Effector memory CD8-positive, alpha-beta T cell (primary cell): ENCODE measurements around the gene ECHS1.

ENCODE experiments used
- ATAC-seq: fragments of 150-1000 bp; cut with Tn5 transposase; replicated peaks from 2 replicates; pipeline ENCODE4 v1.10.0; 2021; ENCODE audit warnings: mild to moderate bottlenecking, moderate library complexity
- DNase-seq, 3 experiments: peaks; one replicate each; pipeline ENCODE4 v3.0.0; 2021
- H3K27ac Mint-ChIP-seq, 2 donors: one replicate each; pipeline ENCODE4 v1.8.0; 2022; ENCODE audit warnings: mild to moderate bottlenecking in 2 of 2, mixed read lengths in 2 of 2, moderate library complexity in 2 of 2
- H3K27me3 Mint-ChIP-seq, 2 donors: one replicate each; pipeline ENCODE4 v1.8.0; 2022; ENCODE audit warnings: mixed read lengths in 2 of 2
- H3K36me3 Mint-ChIP-seq: one replicate; pipeline ENCODE4 v1.8.0; 2022; ENCODE audit warnings: mild to moderate bottlenecking, moderate library complexity, mixed read lengths; ENCODE audit not compliant: insufficient read depth
- H3K4me1 Mint-ChIP-seq, 2 donors: one replicate each; pipeline ENCODE4 v1.8.0; 2022; ENCODE audit warnings: low read depth in 2 of 2, mixed read lengths in 2 of 2
- H3K4me3 Mint-ChIP-seq, 2 donors: one replicate each; pipeline ENCODE4 v1.8.0; 2022; ENCODE audit warnings: mild to moderate bottlenecking in 2 of 2, mixed read lengths in 2 of 2, moderate library complexity in 2 of 2
- H3K9me3 Mint-ChIP-seq, 2 donors: one replicate each; pipeline ENCODE4 v1.8.0; 2022; ENCODE audit warnings: mixed read lengths in 2 of 2

ECHS1 gene

DNA sequence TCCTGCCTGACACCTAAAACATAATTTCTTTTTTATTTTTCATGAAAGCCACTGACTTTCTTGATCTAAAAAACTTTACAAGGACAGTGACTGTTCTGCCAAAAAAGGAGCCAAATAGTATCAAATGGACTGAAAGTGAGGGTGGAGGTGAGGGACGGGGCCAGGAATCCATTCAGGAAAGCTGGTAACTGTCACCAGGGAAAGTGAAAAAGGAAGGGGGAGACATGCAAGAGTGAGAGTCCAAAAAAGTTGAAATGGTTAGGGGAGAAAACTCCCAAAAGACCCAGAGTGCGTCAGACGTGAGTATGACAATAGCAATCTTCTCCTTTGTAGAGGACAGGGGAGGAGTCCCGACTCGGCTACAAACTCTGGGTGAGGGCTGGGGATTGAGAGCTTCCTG is 28.9 kb downstream of the ECHS1 start:
- ATAC-seq (no peak), DNase-seq (no peak)
- no peaks in the 10 kb centered on the region for H3K36me3 Mint-ChIP-seq
- no peak overlapping the region for H3K27ac Mint-ChIP-seq
- H3K27me3 Mint-ChIP-seq: peaks cover 39 to 57% of the 10 kb centered on the region in 2 donors
- no peaks in the 10 kb centered on the region for H3K9me3 Mint-ChIP-seq
- peaks cover 0 to 2% of the 10 kb centered on the region in 2 donors for H3K4me1 Mint-ChIP-seq
- no peak overlapping the region for H3K4me3 Mint-ChIP-seq

- DNase-seq: no peak
- no peak for ATAC-seq
- no peak overlapping the region for H3K4me3 Mint-ChIP-seq
Observed at GRCh38 chr10:133343558-133343957, 29.6 kb downstream of the ECHS1 start.

DNA sequence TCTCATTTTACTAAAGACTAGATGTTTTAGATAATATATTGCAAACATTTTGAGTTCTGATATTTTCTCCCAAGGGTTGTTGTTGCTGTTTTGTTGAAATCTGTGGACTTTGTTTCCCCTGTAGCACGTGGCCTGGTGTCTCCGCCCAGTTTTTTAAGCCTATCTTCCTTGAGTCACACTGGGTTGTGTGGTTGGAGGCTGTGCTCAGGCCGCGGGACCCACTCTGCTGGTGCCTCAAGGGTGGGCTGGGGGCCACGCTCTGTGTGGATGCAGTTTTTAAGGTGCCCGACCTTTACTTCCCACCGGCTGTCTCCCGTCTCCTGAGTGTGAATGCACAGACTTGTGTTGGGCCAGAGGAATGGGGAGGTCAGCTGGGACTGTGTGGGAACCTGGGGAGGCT is 30.2 kb downstream of the ECHS1 start:
- H3K27ac Mint-ChIP-seq: no peak overlapping the region
- H3K9me3 Mint-ChIP-seq: no peaks in the 10 kb centered on the region
- H3K4me1 Mint-ChIP-seq: no peaks in the 10 kb centered on the region
- ATAC-seq (no peak), DNase-seq (no peak)
- no peaks in the 10 kb centered on the region for H3K36me3 Mint-ChIP-seq
- H3K27me3 Mint-ChIP-seq: peaks cover 34 to 50% of the 10 kb centered on the region in 2 donors
- no peak overlapping the region for H3K4me3 Mint-ChIP-seq

More at GRCh38 chr10:133343558-133343957, 29.6 kb downstream of the ECHS1 start:
- no peaks in the 10 kb centered on the region for H3K36me3 Mint-ChIP-seq
- peaks cover 34 to 50% of the 10 kb centered on the region in 2 donors for H3K27me3 Mint-ChIP-seq
- H3K9me3 Mint-ChIP-seq: no peaks in the 10 kb centered on the region
- no peaks in the 10 kb centered on the region for H3K4me1 Mint-ChIP-seq
- H3K27ac Mint-ChIP-seq: no peak overlapping the region

DNA sequence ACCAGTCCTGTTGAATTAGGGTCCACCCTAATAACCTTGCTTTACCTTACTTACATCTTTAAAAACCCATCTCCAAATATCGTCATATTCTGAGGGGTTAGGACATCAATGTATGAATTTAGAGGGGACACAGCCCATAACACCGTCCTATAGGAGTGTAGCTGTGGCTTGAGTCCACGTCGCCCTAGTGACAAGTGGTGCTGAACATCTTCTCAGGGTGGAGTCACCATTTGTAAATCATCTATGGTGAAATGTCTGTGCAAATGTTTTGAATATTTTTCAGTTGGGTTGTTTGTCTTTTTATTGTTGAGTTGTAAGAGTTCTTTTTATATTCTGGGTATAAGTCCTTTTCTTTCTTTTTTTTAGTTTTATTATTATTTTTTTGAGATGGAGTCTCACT is 31.2 kb downstream of the ECHS1 start:
- Mint-ChIP-seq H3K27ac (no peak overlapping the region), H3K36me3 (no peaks in the 10 kb centered on the region), H3K27me3 (peaks cover 34 to 50% of the 10 kb centered on the region in 2 donors), H3K9me3 (no peaks in the 10 kb centered on the region), H3K4me1 (no peaks in the 10 kb centered on the region), H3K4me3 (no peak overlapping the region)
- DNase-seq (no peak), ATAC-seq (no peak)

DNA sequence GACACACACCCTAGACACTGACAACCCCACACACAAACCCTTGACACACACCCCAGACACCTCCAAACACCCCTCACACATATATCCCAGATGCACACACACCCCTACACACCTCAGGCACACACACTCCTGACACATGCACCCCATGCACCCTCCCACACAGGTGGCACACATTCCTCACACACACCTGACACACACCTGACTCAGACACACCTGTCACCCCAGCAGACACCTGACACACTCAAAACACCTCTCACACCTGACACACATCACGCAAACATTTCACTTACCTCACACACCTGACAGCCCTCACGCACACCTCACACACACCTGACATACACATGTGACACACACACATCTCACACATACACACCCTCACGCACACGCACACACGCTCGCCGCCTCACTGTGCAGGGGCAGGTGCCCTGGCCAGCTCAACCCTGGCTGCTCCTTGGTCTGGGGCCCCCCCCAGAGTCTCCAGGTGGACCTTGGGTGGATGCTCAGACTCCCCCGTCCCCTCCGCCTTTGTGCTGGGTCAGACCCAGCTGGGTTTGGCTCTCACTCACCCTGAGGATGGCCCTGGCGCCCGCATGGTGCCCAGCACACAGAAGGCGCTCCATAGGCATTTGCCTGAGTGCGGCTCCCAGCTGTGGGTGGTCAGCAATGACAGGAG is 33.3 kb downstream of the ECHS1 start:
- Mint-ChIP-seq H3K36me3 (peaks cover 8% of the 10 kb centered on the region), H3K27me3 (peaks cover 14 to 29% of the 10 kb centered on the region in 2 donors), H3K4me3 (no peak overlapping the region), H3K9me3 (no peaks in the 10 kb centered on the region), H3K4me1 (peaks cover under 1% of the 10 kb centered on the region in 2 donors), H3K27ac (no peak overlapping the region)
- no peak for ATAC-seq
- no peak for DNase-seq

GRCh38 chr10:133338080-133339071 is 34.8 kb downstream of the ECHS1 start:
- Mint-ChIP-seq H3K27me3 (peaks cover 12 to 15% of the 10 kb centered on the region in 2 donors), H3K4me1 (peaks cover 3 to 4% of the 10 kb centered on the region in 2 donors), H3K36me3 (peaks cover 13% of the 10 kb centered on the region), H3K4me3 (no peak overlapping the region), H3K27ac (no peak overlapping the region), H3K9me3 (no peaks in the 10 kb centered on the region)
- no peak for ATAC-seq
- no peak for DNase-seq

DNA sequence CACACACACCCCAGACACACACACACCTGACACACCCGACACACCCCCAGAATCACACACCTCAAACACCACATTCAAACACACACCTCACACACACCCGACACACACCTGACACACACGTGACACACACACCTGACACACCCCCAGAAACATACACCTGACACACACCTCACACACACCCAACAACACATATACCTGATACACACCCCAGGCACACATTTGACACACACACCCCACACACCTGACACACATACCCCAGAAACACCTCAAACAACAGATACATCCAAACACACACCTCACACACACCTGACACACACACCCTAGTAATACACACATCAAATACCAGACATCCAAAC is 35.8 kb downstream of the ECHS1 start:
- H3K27me3 Mint-ChIP-seq: peaks cover 7 to 16% of the 10 kb centered on the region in 2 donors
- H3K4me1 Mint-ChIP-seq: peaks cover 3 to 4% of the 10 kb centered on the region in 2 donors
- DNase-seq: no peak
- H3K9me3 Mint-ChIP-seq: no peaks in the 10 kb centered on the region
- H3K36me3 Mint-ChIP-seq: peaks cover 16% of the 10 kb centered on the region
- ATAC-seq: no peak
- H3K4me3 Mint-ChIP-seq: no peak overlapping the region
- no peak overlapping the region for H3K27ac Mint-ChIP-seq

DNA sequence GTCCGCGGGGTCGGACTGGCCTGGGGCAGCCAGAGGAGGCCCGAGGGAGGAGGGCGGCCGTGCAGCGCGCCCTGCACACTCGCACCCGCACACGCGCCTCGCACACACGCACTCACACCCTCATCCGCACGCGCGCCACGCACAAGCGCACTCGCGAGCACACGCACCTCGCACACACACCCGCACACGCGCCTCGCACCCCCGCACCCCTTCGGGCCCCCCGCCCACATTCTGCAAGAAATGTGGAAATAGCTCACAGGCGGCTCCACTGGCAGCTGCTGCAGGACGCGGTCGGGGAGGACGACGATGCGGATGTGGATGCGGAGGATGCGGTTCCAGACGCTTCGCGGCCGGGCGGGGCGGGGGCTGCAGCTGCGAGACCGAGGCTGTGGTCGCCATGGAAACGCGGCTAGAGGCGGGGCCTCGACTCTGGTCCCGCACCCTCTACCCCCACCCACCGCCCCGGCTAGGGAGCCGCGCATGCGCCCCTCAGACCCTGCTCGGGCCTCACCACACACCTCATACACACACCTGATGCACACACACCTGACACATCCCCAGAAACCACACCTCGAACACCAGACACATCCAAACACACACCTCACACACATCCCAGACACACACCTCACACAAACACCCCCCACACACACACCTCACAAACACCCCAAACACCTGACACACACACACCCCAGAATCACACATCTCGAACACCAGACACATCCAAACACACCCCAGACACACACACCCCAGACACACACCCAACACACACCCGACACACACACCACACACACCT is 36.4 kb downstream of the ECHS1 start, which contains the start of gene CALY:
CALY (minus strand) TSS at position 320 of the 793 bp plus-strand sequence. CDS start 7,907 bp downstream, outside the sequence.
- H3K4me1 Mint-ChIP-seq: peaks cover 3 to 4% of the 10 kb centered on the region in 2 donors

GRCh38 chr10:133336118-133336576 is 37.0 kb downstream of the ECHS1 start:
- peaks cover 3 to 4% of the 10 kb centered on the region in 2 donors for H3K4me1 Mint-ChIP-seq
- no peak for DNase-seq
- H3K36me3 Mint-ChIP-seq: peaks cover 16% of the 10 kb centered on the region
- H3K4me3 Mint-ChIP-seq: no peak overlapping the region
- no peaks in the 10 kb centered on the region for H3K9me3 Mint-ChIP-seq
- H3K27me3 Mint-ChIP-seq: peaks cover 0 to 15% of the 10 kb centered on the region in 2 donors
- no peak for ATAC-seq
- H3K27ac Mint-ChIP-seq: peak overlapping the region; percentile 92 to 96

More for the DNA sequence above, 36.4 kb downstream of the ECHS1 start, which contains the start of gene CALY:
- peaks cover 16% of the 10 kb centered on the region for H3K36me3 Mint-ChIP-seq
- ATAC-seq (peak; percentile 61), DNase-seq (peak; percentile 87 to 95 (median 93))
- peaks cover 3 to 16% of the 10 kb centered on the region in 2 donors for H3K27me3 Mint-ChIP-seq
- H3K9me3 Mint-ChIP-seq: no peaks in the 10 kb centered on the region
- H3K4me3 Mint-ChIP-seq: peak within 1 kb of the TSS in 1 of 2 donors; percentile 76
- H3K27ac Mint-ChIP-seq: peak within 1 kb of the TSS; percentile 92 to 96

DNA sequence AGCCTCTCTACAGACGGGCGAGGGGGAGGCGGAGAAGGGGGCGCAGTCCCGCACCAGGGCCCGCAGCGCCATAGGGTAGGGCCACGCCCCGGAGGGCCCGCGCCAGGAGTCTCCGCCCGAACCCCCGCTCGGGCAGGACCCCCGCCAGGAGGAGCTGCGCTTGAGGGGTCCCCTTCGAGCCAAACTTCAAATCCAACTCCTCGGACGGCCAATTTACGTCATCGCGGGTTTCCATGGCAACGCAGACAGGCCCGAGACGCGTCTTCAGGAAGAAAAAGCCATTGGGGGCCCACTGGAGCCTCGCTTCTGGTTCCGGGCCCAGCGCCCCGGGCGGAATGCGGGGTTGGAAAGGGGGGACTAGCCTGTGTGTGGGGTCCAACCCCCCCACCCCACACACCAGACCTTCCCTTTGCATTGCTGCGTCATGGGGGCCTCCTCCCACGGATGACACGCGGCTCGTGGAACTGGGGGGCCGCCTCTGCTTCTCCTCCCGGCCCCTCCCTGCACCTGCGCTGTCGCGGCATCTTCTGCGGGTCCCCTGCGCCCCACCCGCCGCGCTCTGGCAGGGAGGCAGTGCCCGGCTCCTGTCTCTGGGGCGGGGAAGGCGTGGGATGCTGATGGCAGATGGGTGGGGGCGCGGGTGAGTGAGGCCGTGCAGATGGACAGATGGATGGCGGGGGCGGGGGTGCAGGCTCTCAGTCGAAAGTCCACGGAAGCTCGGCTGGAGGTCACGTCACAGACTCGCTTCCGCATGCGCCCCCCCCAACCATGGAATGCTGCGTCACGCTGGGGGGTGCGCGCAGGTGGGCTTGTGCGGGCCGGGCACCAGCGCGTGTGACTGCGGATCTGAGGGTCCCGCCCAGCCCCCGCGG is 37.7 kb downstream of the ECHS1 start:
- peak overlapping the region; percentile 92 to 96 for H3K27ac Mint-ChIP-seq
- no peaks in the 10 kb centered on the region for H3K9me3 Mint-ChIP-seq
- H3K4me3 Mint-ChIP-seq: peak overlapping the region in 1 of 2 donors; percentile 76
- DNase-seq (peak; percentile 85 to 91 (median 87)), ATAC-seq (peak; percentile 51)
- peaks cover 3 to 4% of the 10 kb centered on the region in 2 donors for H3K4me1 Mint-ChIP-seq
- H3K27me3 Mint-ChIP-seq: peaks cover 0 to 15% of the 10 kb centered on the region in 2 donors
- peaks cover 16% of the 10 kb centered on the region for H3K36me3 Mint-ChIP-seq

GRCh38 chr10:133334503-133335245 is 38.5 kb downstream of the ECHS1 start:
- H3K4me1 Mint-ChIP-seq: peaks cover 6 to 8% of the 10 kb centered on the region in 2 donors
- H3K4me3 Mint-ChIP-seq: peak overlapping the region in 1 of 2 donors; percentile 76
- DNase-seq: peak in 2 of 3 experiments; percentile 35 to 38
- H3K27ac Mint-ChIP-seq: peak overlapping the region; percentile 92 to 96
- peaks cover 16% of the 10 kb centered on the region for H3K36me3 Mint-ChIP-seq
- H3K9me3 Mint-ChIP-seq: no peaks in the 10 kb centered on the region
- ATAC-seq: peak; percentile 18
- H3K27me3 Mint-ChIP-seq: peaks cover 3 to 19% of the 10 kb centered on the region in 2 donors
